HL-60 (cell line): ENCODE measurements around the gene SP8.

Experiments used
- DNase-seq, 2 experiments: peaks; one replicate each; pipeline ENCODE4 v3.0.0-alpha.2; 2010 to 2020; ENCODE audit warnings: low read depth in 1 of 2, low spot score in 1 of 2
- H3K27ac ChIP-seq: fragments of 250-450 bp; sonication (Bioruptor Pico); replicated peaks from 2 replicates; pipeline ENCODE4 v1.5.1; 2020; ENCODE audit warnings: mild to moderate bottlenecking, moderate library complexity
- H3K27me3 ChIP-seq: fragments of 250-450 bp; sonication (Bioruptor Pico); 2 replicates; pipeline ENCODE4 v1.5.1; 2021; ENCODE audit warnings: mild to moderate bottlenecking, moderate library complexity; ENCODE audit not compliant: insufficient read depth, poor library complexity, severe bottlenecking
- H3K4me3 ChIP-seq: replicated peaks from 2 replicates; pipeline ENCODE4 v1.5.1; 2011; ENCODE audit warnings: mild to moderate bottlenecking, control low read depth, low read length; ENCODE audit not compliant: insufficient read depth
- CTCF ChIP-seq: IDR thresholded peaks from one replicate; pipeline ENCODE4 v1.5.1; 2011; ENCODE audit warnings: low read length, control low read depth, inconsistent platforms; ENCODE audit not compliant: insufficient read depth
- GABPA ChIP-seq: IDR thresholded peaks from 2 replicates; pipeline ENCODE4 v1.6.1; 2012; ENCODE audit warnings: low read depth
- POLR2AphosphoS5 ChIP-seq: IDR thresholded peaks from 2 replicates; pipeline ENCODE4 v1.6.1; 2012; ENCODE audit warnings: low read depth
- REST ChIP-seq: IDR thresholded peaks from 2 replicates; pipeline ENCODE4 v1.6.1; 2012; ENCODE audit warnings: low read depth; ENCODE audit not compliant: insufficient replicate concordance
- SPI1 ChIP-seq: IDR thresholded peaks from 2 replicates; pipeline ENCODE4 v1.6.1; 2012; ENCODE audit warnings: low read depth, mild to moderate bottlenecking, borderline replicate concordance

The SP8 gene

GRCh38 chr7:20754001-20754400 lies 32.7 kb downstream of the SP8 start:
- no peak for DNase-seq
- Histone ChIP-seq H3K27ac (no peak overlapping the region), H3K27me3 (no peaks in the 10 kb centered on the region), H3K4me3 (no peak overlapping the region)
- TF ChIP-seq SPI1 (no peak), POLR2AphosphoS5 (no peak), CTCF (no peak), GABPA (no peak), REST (no peak)

- Histone ChIP-seq H3K27me3 (no peaks in the 10 kb centered on the region), H3K27ac (no peak overlapping the region), H3K4me3 (no peak overlapping the region)
- TF ChIP-seq SPI1 (no peak), POLR2AphosphoS5 (no peak), REST (no peak), CTCF (no peak), GABPA (no peak)
- no peak for DNase-seq
Measured at GRCh38 chr7:20749906-20750305, 36.8 kb downstream of the SP8 start.

GRCh38 chr7:20748853-20749252 lies 37.8 kb downstream of the SP8 start:
- no peak for DNase-seq
- Histone ChIP-seq H3K27me3 (no peaks in the 10 kb centered on the region), H3K27ac (no peak overlapping the region), H3K4me3 (no peak overlapping the region)
- TF ChIP-seq POLR2AphosphoS5: no peak

GRCh38 chr7:20747001-20747400 lies 39.7 kb downstream of the SP8 start:
- Histone ChIP-seq H3K27ac (no peak overlapping the region), H3K27me3 (no peaks in the 10 kb centered on the region), H3K4me3 (no peak overlapping the region)
- TF ChIP-seq CTCF: no peak
- DNase-seq: no peak
